HL-60 (cell line): ENCODE measurements around the gene ADIG.

ENCODE experiments used
- DNase-seq, 2 experiments: peaks; one replicate each; pipeline ENCODE4 v3.0.0-alpha.2; 2010 to 2020; ENCODE audit warnings: low read depth in 1 of 2, low spot score in 1 of 2
- H3K27ac ChIP-seq: fragments of 250-450 bp; sonication (Bioruptor Pico); replicated peaks from 2 replicates; pipeline ENCODE4 v1.5.1; 2020; ENCODE audit warnings: mild to moderate bottlenecking, moderate library complexity
- H3K27me3 ChIP-seq: fragments of 250-450 bp; sonication (Bioruptor Pico); 2 replicates; pipeline ENCODE4 v1.5.1; 2021; ENCODE audit warnings: mild to moderate bottlenecking, moderate library complexity; ENCODE audit not compliant: insufficient read depth, poor library complexity, severe bottlenecking
- H3K4me3 ChIP-seq: replicated peaks from 2 replicates; pipeline ENCODE4 v1.5.1; 2011; ENCODE audit warnings: mild to moderate bottlenecking, control low read depth, low read length; ENCODE audit not compliant: insufficient read depth
- CTCF ChIP-seq: IDR thresholded peaks from one replicate; pipeline ENCODE4 v1.5.1; 2011; ENCODE audit warnings: low read length, control low read depth, inconsistent platforms; ENCODE audit not compliant: insufficient read depth
- GABPA ChIP-seq: IDR thresholded peaks from 2 replicates; pipeline ENCODE4 v1.6.1; 2012; ENCODE audit warnings: low read depth
- POLR2AphosphoS5 ChIP-seq: IDR thresholded peaks from 2 replicates; pipeline ENCODE4 v1.6.1; 2012; ENCODE audit warnings: low read depth
- REST ChIP-seq: IDR thresholded peaks from 2 replicates; pipeline ENCODE4 v1.6.1; 2012; ENCODE audit warnings: low read depth; ENCODE audit not compliant: insufficient replicate concordance
- SPI1 ChIP-seq: IDR thresholded peaks from 2 replicates; pipeline ENCODE4 v1.6.1; 2012; ENCODE audit warnings: low read depth, mild to moderate bottlenecking, borderline replicate concordance

The ADIG gene

DNA sequence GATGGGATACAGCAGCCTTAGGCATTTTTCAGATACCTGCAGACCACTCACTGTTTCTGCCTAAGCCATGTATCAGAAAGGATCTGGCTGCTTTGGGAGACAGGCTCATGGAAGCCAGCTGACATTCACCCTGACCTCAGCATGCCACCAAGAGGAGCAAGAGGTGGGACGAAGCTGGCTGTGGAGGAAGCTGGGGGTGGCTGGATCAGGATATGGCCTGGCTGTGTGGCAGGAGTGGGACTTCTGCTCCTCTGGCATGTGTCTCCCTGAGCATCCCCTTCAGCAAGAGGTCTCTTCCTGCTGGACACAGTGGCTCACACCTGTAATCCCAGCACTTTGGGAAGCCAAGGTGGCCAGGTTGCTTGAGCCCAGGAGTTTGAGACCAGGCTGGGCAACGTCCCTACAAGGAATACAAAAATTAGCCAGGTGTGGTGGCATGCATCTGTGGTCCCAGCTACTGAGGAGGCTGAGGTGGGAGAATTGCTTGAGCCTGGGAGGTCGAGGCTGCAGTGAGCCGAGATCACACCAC, 897 bp downstream of the ADIG start:
- Histone ChIP-seq H3K27ac (no peak overlapping the region), H3K4me3 (no peak overlapping the region), H3K27me3 (peaks cover 4% of the 10 kb centered on the region)
- TF ChIP-seq CTCF (no peak), GABPA (no peak), POLR2AphosphoS5 (no peak)
- no peak for DNase-seq

DNA sequence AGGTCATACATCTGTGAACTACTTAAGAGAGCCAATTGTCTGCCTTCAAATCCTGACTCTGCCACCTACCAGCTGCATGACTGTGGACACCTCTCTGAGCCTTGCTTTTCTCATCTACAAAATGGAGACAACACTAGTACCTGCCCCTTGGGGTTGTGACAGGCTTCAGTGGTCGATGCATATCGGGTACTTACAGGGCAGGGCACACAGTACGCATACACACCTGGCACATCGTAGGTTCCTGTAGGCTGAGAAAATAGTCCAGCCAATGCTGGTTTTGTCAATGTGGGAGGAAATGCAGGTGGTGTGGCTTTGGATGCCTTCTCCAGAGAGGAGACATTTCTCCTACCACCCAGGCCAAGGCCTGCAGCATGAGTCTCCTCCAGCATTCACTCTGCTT, 2.3 kb downstream of the ADIG start:
- Histone ChIP-seq H3K27me3 (peaks cover 4% of the 10 kb centered on the region), H3K4me3 (no peak overlapping the region), H3K27ac (no peak overlapping the region)
- no peak for DNase-seq
- TF ChIP-seq SPI1, result no peak
- TF ChIP-seq CTCF, result no peak
- no peak for TF ChIP-seq GABPA
- TF ChIP-seq REST, result no peak

GRCh38 chr20:38584099-38584763, 3.2 kb downstream of the ADIG start:
- TF ChIP-seq POLR2AphosphoS5 (no peak), REST (no peak), SPI1 (no peak), GABPA (no peak), CTCF (no peak)
- Histone ChIP-seq H3K27me3 (peaks cover 4% of the 10 kb centered on the region), H3K4me3 (no peak overlapping the region), H3K27ac (no peak overlapping the region)
- no peak for DNase-seq
